GM18517 (cell line): ENCODE measurements around the gene MECP2.

Experiments
- ATAC-seq: cut with Tn5 transposase; IDR thresholded peaks from one replicate; pipeline ENCODE4 v1.9.1; 2021; ENCODE audit warnings: mild to moderate bottlenecking, moderate library complexity; ENCODE audit not compliant: unreplicated experiment

MECP2 gene

GRCh38 chrX:154019633-154020528 lies 77.6 kb downstream of the MECP2 start, which contains the start of gene IRAK1:
IRAK1 (minus strand) TSS chrX:154019902; CDS start chrX:154019812, 90 bp downstream.
- ATAC-seq = peak; percentile 52

DNA sequence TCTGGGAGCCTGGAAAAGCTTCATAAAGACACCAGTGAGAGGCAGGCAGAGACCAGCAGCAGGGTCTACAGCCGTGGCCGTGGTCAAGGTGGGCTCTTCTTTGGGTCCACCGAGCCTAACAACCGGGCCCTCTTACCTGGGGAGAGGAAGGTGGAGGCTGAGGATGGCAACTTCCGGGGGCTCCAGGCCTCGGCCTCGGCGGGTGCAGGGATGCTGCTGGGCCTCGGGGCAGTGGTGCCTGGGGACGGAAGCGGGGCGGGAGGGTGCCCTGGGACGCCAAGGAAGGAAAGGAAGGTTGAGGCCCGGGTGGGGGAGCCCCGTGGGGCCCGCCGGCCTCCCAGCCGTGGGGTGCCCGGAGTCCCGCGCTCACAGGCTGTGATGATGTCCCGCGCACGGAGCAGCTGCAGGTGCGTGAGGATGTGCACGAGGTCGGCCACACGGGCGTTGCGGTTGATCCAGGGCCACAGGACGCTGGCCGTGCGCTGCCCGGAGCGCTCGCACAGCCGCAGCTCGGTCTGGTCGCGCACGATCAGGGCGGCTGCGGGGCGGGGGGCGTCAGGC lies 78.4 kb downstream of the MECP2 start:
- no peak for ATAC-seq

GRCh38 chrX:154018518-154019060 lies 78.9 kb downstream of the MECP2 start:
- ATAC-seq = no peak

- no peak for ATAC-seq
Observed at GRCh38 chrX:154017766-154018517, 79.6 kb downstream of the MECP2 start.

DNA sequence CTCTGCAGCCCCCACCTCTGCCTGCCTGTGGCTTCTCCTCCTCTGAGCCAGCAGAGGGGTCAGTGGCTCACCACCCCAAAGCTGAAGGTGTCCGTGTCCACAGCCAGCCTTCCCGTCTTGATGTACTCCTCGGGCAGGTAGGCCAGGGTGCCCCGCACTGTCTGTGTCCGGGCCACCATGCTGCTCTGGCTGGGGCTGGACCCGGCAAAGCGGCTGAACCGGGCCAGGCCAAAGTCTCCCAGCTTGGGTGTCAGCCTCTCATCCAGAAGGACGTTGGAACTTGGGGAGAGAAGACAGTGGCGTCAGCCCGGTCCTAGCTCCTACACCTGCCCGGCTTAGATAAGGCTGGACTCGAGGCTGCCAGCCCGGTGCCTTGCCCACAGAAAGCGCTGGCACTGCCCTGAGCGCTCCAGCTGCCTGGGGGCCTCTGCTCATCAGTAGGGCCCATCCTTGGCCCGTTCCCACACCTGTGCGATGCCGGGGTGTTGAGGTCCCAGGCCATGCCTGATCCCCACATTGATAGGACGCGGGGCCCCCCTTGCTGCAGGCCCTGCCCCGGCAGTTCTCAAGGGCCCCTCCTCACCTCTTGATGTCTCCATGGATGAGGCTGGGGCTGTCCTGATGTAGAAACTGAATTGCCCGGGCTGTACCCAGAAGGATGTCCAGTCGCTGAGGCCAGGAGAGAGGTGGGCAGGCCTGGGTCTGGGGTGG lies 81.0 kb downstream of the MECP2 start:
- no peak for ATAC-seq

GRCh38 chrX:154015581-154016264 lies 81.8 kb downstream of the MECP2 start:
- no peak for ATAC-seq

- no peak for ATAC-seq
Observed at GRCh38 chrX:154014429-154015380, 82.8 kb downstream of the MECP2 start.

- ATAC-seq = no peak
Observed at GRCh38 chrX:154013614-154014360, 83.7 kb downstream of the MECP2 start.

- ATAC-seq = no peak
Observed at GRCh38 chrX:154013001-154013421, 84.5 kb downstream of the MECP2 start.

- ATAC-seq = no peak
Observed at GRCh38 chrX:154012336-154012991, 85.1 kb downstream of the MECP2 start.

GRCh38 chrX:154011376-154012335 lies 85.9 kb downstream of the MECP2 start:
- no peak for ATAC-seq

GRCh38 chrX:154010330-154011087 lies 87.0 kb downstream of the MECP2 start:
- no peak for ATAC-seq

GRCh38 chrX:154008521-154008920 lies 89.0 kb downstream of the MECP2 start:
- peak; percentile 22 for ATAC-seq

DNA sequence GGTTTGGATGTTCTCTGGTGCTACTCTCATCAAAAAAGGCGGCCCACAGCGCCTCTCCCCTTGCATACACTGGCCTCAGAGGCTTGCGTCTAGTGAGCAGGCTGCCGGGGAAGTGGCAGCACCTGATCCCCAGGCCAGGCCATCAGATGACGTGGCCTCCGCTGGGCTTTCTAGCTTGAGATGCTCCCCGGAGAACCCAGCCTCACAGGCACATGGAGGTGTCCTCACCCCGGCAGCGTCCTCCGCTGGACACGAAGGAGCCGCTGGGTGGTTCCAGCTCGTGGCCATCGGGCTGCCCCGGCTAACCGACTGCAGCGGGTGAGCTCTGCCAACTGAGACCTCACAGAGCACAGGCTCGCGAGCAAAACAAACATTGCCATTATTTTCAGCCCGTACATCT lies 90.6 kb downstream of the MECP2 start:
- no peak for ATAC-seq

- no peak for ATAC-seq
Observed at GRCh38 chrX:154004315-154004714, 93.2 kb downstream of the MECP2 start.

- ATAC-seq = no peak
Observed at GRCh38 chrX:154002215-154002719, 95.2 kb downstream of the MECP2 start.
